Neural cell (in vitro differentiated cells): ENCODE results near the gene UTY.

Experiments
- EP300 ChIP-seq: fragments of 450-650 bp; conservative IDR thresholded peaks from 2 replicates; pipeline ENCODE4 v1.6.1; 2014; ENCODE audit warnings: antibody characterized with exemption, mild to moderate bottlenecking, moderate library complexity; ENCODE audit not compliant: poor library complexity, severe bottlenecking
- EZH2 ChIP-seq: fragments of 200-600, 300-800 bp; shearing (Covaris generic), sonication (generic); IDR thresholded peaks from 2 replicates; pipeline ENCODE4 v1.6.1; 2014; ENCODE audit warnings: antibody characterized with exemption, low read length, borderline replicate concordance, mild to moderate bottlenecking; ENCODE audit not compliant: insufficient read depth, poor library complexity, severe bottlenecking
- TAF1 ChIP-seq: IDR thresholded peaks from 2 replicates; pipeline ENCODE4 v1.6.1; 2012; ENCODE audit warnings: low read depth
- TF ChIP-seq, protein P1 (sequence below): fragments of 450-650 bp; IDR thresholded peaks from 2 replicates; pipeline ENCODE4 v1.5.1; 2014; ENCODE audit warnings: antibody characterized with exemption, mild to moderate bottlenecking, moderate library complexity; ENCODE audit not compliant: poor library complexity, severe bottlenecking

DNA sequence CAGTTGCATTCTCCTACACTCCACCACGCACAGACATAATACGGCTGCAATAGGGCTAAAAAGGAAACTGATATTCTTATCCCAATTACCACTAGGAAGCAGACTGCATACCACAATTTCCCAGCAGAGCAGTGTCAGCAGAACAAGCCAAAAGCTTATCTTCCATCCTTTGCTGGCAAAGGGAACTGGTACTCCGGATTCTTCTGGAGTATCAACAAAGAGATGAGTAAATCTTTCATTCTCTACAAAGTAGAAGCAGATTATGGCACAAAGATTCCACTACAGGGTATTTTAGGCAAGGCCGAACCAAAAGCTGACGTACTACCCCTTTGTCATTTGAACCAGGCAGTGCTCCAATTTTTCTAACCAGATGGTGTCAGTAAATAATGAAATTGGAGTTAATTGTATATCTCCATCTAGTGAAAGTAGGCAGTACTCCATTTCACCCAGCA, 56.5 kb downstream of the UTY start:
- TF ChIP-seq, protein P1, sequence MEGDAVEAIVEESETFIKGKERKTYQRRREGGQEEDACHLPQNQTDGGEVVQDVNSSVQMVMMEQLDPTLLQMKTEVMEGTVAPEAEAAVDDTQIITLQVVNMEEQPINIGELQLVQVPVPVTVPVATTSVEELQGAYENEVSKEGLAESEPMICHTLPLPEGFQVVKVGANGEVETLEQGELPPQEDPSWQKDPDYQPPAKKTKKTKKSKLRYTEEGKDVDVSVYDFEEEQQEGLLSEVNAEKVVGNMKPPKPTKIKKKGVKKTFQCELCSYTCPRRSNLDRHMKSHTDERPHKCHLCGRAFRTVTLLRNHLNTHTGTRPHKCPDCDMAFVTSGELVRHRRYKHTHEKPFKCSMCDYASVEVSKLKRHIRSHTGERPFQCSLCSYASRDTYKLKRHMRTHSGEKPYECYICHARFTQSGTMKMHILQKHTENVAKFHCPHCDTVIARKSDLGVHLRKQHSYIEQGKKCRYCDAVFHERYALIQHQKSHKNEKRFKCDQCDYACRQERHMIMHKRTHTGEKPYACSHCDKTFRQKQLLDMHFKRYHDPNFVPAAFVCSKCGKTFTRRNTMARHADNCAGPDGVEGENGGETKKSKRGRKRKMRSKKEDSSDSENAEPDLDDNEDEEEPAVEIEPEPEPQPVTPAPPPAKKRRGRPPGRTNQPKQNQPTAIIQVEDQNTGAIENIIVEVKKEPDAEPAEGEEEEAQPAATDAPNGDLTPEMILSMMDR: no peak
- TF ChIP-seq EZH2: no peak
- TF ChIP-seq TAF1: no peak
- no peak for TF ChIP-seq EP300
